HG03520 (cell line): ENCODE measurements around the gene ECHDC3.

ENCODE experiments used
- ATAC-seq: cut with Tn5 transposase; IDR thresholded peaks from one replicate; pipeline ENCODE4 v1.9.1; 2021; ENCODE audit warnings: mild to moderate bottlenecking, moderate library complexity; ENCODE audit not compliant: unreplicated experiment

Gene ECHDC3

DNA sequence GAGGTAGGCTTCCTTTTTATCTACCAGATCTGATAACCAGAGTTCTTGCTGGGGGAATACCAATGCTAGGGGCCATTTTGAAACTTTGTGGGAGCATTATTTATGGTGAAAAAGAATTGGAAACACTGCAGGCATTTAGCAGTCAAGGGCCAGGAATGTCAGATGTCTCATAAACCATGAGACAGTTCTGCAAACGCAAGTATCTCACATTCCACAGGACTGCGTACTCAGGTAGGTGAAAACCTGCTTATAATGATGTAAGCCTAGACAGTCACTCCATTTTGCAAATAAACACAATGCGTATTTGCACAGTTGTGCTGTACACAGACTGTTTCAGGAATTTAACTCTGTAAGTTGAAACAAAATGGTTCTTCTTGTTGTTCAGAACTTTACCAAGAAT lies 33.9 kb downstream of the ECHDC3 start:
- ATAC-seq, result no peak

GRCh38 chr10:11781114-11781513 lies 38.9 kb downstream of the ECHDC3 start:
- no peak for ATAC-seq

- ATAC-seq, result no peak
Measured at GRCh38 chr10:11782793-11783557, 40.8 kb downstream of the ECHDC3 start.

- ATAC-seq, result no peak
Measured at GRCh38 chr10:11783558-11783865, 41.3 kb downstream of the ECHDC3 start.

GRCh38 chr10:11787374-11787773 lies 45.2 kb downstream of the ECHDC3 start:
- ATAC-seq, result no peak

DNA sequence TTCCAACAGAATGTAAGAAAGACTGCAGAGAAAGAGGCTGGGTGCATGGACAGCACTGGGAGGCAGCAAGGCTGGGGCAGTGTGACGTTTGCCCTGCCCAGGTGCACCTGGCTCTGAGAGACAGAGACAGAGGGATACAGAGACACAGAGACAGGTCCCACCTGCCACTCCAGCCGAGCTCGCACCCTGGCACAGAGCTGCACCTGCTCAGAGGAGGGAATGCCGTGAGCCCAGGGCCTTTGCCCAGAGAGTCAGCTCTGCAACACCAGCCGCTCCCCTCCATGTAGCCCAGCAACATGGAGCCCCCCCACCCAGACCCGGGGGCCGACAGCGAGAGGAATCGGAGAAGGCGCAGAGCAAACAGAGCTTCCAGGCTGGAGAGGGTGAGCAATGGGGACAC lies 45.7 kb downstream of the ECHDC3 start:
- ATAC-seq, result no peak

GRCh38 chr10:11789306-11789705 lies 47.1 kb downstream of the ECHDC3 start:
- no peak for ATAC-seq

GRCh38 chr10:11789956-11790355 lies 47.8 kb downstream of the ECHDC3 start:
- no peak for ATAC-seq

DNA sequence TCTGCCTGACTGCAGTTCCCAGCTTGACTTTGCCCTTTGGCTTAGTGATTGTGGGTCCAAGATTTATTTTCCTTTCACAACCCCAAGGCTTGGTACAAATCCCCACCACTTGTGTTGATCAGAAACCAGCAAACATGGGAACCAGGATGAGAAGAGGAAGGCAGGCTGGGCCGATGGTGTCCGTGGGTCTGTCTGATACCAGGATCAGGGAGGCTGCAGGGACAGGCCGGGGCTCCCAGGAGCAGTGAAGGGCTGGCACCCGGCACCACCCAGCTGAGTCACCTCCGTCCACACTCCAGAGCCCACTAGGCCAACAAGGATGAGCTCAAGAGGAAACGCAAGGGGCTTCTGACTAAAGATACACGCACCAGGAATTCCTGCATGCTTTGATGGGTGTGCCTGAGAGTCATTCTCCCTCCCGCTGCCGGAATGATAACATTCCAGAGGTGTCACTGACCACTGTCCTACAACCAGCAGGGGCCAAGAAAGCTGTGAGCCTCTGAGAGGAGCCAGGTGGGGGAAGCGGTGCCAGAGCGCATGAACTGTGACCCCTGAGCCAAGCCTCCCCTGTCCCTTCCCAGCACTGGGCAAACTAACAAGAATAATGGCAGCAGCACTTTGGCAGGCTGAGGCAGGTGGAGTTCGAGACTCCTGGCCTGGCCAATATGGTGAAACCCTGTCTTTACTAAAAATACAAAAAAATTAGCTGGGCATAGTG lies 51.7 kb downstream of the ECHDC3 start:
- no peak for ATAC-seq

DNA sequence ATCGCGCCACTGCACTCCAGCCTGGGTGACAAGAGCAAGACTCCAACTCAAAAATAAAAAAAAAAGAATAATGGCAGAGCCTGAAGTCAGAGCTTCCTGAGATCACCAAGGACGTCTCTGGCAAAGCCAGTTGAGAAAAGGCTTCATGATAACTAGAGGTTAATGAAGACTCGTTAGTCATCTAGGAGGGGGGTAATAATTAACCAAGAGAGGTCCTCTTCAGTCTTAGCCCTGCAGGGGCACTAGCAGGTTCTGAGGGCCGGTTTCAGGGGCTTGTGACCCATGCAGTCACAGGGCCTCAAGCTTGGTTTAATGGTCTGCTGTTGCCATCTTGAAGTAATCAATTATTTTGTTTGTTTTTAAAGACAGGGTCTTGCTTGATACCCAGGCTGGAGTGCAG lies 52.4 kb downstream of the ECHDC3 start:
- no peak for ATAC-seq

DNA sequence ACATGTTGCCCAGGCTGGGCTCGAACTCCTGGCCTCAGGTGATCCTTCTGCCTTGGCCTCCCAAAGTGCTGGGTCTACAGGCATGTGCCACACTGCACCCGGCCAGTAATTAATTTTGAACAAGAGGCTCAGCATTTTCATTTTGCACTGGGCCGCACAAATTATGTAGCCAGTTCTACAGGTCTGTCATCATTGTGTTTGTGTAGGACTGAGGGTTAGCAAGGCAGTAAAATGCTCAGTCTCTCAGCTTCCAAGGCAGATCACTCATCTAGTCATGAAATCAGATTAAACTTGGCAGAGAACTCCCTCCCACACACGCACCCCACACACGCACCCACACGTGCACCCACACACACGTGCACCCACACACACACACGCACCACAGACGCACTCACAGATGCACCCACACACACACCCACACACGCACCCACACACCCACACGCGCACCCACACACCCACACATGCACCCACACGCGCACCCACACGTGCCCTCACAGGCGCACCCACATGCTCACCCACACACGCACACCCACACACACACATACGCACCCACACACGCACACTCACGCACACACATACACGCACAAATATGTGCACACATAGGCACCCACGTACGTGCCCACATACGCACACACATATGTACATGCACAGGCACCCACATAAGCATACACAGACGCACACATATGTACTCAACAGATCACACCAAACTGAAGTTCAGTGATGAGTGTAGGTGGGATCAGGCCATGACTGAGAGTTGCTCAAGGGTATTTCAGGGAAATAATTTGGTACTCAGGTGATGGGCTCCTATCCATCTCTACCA lies 53.1 kb downstream of the ECHDC3 start:
- no peak for ATAC-seq

- ATAC-seq, result no peak
Measured at GRCh38 chr10:11796474-11796873, 54.3 kb downstream of the ECHDC3 start.

GRCh38 chr10:11797281-11797680 lies 55.1 kb downstream of the ECHDC3 start:
- ATAC-seq, result no peak

DNA sequence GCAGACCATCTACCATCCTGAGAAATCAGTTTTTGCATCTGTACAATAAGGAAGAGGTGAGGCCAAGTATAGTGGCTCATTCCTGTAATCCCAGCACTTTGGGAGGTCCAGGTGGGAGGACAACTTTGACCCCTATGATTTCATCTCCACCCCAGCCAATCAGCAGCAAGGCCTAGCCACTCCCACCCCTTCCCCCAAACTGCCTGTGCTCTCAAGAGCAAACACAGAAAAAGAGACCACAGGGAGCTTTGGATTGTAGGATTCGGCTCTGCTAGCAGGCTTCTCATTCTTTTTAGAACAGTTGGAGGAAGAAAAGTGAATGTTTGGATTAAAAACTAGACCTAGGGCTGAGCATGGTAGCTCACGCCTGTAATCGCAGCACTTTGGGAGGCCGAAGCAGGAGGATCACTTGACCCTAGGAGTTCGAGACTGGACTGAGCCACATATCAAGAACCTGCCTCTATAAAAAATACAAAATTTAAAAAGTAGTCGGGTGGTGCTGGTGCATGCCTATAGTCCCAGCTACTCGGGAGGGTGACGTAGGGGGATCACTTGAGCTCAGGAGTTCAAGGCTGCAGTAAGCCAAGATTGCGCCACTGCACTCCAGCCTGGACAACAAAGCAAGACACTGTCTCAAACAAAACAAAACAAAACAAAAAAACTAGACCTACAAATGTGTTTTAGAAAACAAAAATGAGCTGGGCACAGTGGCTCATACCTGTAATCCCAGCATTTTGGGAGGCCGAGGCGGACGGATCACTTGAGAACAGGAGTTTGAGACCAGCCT lies 55.9 kb downstream of the ECHDC3 start:
- ATAC-seq, result no peak

DNA sequence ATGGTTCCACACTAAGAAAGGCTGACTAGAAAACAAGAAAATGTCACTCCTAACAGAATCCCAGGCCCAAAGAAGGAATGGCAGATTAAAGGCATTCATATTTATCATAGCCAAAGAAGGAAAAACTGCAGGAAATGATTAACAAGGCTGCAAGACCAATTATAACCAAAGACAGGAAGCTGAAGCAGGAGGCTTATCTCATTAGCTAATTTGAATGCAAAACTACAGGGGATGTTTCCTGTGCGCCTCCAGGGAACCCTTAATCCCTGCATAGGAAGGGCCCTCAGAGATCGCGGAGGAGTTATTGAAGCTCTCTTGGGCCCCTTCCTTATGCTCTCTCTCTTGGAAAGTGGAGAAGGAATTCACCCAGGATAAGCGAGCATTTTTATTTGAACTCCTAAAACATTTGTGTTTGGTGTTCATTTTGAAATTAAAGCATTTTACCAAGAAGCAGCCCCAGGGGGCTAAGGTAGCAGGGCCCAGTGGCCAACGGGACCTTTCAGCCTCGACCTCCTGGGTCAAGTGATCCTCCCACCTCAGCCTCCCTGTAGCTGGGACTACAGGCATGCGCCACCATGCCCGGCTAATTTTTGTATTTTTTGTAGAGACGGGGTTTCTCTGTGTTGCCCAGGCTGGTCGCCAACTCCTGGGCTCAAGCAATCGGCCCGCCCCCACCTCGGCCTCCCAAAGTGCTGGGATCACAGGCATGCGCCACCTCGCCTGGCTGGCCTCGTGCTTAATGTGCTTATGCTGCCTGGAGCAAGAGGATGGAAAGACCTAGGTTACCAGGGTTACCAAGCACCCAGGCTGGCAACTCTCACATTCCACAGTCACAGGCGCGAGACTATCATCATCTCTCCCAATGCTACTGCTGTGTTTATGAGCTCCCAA lies 56.9 kb downstream of the ECHDC3 start:
- ATAC-seq, result no peak

DNA sequence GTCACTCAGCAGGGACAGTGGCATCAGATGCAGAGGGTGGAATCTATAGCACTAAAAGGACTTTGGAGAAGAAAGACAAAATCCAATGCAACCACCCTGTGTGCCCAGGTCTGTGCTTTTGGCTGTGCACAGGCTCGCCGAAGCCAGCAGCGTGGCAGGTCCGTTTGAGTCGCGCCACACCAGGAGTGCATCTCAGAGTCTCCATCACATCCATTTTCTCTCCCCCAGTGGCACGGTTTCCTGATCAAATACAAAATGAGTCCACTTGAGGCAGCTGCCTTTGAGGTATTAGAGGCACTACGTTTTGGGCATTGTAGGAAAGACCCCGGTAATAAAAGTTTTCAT lies 57.5 kb downstream of the ECHDC3 start:
- no peak for ATAC-seq

GRCh38 chr10:11804336-11804735 lies 62.2 kb downstream of the ECHDC3 start:
- no peak for ATAC-seq

DNA sequence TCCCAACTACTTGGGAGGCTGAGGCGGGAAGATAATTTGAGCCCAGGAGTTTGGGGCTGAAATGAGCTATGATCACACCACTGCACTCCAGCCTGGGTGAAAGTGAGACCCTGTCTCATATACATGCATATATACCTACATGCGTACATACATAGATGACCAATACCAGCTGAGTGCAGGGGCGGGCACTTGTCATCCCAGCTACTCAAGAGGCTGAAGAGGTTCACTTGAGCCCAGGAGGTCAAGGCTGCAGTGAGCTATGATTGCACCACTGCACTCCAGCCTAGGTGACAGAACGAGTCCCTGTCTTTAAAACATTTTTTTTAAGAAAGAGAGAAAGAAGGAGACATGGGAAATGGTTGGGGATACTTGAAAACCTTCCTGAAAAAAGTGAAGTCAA lies 63.6 kb downstream of the ECHDC3 start:
- ATAC-seq, result no peak

- no peak for ATAC-seq
Measured at GRCh38 chr10:11806706-11807105, 64.5 kb downstream of the ECHDC3 start.

DNA sequence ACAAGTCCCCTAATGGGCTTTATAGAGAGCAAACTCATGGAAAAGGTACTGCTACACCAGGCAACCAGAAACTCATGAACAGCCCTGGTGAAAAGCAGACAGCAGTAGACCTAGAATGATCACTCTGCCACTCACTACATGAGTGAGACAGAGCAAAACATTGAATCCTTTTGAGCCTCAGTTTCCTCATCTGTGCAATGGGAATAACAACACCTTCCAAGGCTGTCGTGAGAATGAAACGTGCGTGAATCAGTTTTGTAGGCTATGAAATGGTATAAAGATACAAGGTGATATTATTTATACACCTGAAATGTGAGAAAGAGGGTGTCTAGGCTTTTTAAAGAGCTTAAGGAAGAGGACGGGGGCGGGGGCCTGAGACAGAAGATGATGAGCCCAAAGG lies 66.6 kb downstream of the ECHDC3 start:
- ATAC-seq, result no peak
